LNCAP (cell line): ENCODE results near the gene HDHD2.

ENCODE experiments used
- CTCF ChIP-seq: fragments of 450-650 bp; IDR thresholded peaks from 2 replicates; pipeline ENCODE4 v1.5.1; 2017; ENCODE audit warnings: mild to moderate bottlenecking

Gene HDHD2

DNA sequence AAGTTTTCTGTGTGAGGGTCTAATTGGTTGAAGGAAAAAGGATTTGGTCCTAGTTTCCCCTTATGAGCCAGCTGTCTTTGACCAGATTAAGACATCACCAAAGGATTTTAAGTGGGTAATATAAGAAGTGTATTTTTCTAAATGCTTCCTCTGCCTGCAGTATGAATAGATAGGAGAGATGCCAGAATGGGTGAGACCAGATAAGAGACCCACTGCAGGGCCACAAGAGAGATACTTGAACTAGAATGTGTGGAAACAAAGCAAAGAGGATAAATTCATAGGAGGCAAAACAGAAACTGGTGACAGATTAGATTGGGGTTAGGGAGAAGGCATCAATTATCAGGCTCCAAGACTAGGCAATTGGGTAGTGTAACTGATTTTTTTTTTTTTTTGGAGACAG, 1.1 kb upstream of the HDHD2 start:
- no peak for TF ChIP-seq CTCF

DNA sequence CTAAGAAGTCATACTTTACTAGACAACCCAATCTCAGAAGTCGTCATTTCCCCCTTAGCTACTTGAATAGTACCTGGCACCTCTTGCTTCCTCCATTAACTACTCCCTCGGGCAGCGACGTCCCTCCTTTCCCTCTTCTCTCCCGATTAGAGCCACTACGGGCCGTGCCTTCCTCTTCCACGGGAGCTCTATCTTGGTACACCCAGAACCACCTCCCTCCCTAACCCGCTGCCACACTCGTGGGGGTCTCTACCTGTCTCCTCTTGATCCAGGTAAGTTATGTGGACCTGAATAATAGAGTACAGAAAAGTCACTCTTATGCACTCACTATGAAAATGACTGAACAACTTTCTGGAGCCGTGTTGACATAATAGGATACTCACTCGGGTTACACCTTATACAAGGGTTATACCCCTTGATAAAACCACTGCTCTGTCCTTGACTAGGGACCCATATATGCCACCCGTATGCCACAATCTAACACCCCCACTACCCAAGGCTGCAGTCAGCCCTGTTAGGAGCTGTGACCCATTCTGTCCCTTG, 595 bp upstream of the HDHD2 start:
- no peak for TF ChIP-seq CTCF

GRCh38 chr18:47149457-47150028, 757 bp downstream of the HDHD2 start:
- no peak for TF ChIP-seq CTCF

- no peak for TF ChIP-seq CTCF
These were observed 4.1 kb downstream of the HDHD2 start for GRCh38 chr18:47146206-47146605.

DNA sequence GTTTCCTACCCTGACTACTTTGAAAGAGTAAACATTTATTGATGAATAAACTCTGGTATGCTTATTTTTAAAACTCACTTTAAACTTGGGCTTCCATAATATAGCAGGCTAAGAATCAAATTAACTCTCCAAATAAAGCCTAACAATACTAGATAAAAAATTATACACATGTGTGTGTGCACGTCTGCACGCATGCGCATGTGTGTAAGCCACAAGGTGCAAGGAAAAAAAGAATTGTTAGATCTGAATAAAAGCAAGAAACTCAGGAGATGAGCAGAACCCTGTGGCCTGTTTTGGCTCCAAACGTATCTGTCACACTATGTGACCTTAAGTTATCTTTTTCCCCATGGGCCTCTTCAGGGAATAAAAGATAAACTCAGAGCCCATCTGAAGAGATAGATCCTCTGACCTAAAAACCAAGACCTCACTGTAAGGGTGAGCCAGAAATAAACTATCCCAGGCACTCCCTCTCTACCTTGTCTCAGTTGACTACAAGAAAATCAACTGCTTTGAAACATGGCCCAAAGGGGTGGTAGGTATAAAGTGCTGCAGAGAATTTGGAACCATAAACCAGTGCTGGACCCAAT, 6.3 kb downstream of the HDHD2 start:
- TF ChIP-seq CTCF, result no peak

DNA sequence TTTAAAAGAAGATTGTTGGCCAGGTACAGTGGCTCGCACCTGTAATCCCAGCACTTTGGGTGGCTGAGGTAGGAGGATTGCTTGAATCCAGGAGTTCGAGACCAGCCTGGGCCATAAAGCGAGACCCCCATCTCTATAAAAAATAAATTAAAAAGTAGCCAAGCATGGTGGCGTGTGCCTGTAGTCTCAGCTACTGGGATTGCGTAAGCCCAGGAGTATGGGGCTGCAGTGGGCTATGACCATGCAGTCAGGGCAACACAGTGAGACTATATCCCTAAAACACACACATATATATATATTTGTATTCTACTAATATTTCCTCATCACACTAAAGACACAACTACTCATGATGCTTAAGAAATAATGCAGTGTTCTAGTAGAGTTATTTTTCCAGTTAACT, 7.1 kb downstream of the HDHD2 start:
- no peak for TF ChIP-seq CTCF

DNA sequence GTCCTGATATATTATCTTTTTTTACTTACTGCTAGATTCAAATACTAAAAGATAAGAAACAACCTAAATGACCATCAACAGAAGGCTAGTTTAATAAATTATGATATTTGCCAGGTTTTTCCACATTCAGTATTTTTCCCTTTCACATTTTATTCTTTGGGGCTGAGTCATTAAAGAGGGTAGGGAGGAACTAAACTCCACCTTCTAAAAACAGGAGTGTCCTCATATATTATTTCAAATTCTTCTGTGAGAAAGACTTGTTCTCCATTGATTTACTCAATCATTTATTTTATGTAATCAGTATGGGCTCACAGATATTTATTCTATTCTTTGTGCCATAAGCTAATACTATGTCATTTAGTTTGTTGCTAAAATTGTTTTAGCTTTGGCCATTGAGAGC, 9.0 kb downstream of the HDHD2 start:
- TF ChIP-seq CTCF, result no peak
